HFFc6 (cell line): Measurements from ENCODE around the gene RAB11FIP3. TPM values are rescaled to one million over a fixed set of nuclear protein-coding genes. Genes with fewer than 3 reads are reported as not detected.

Source experiments
- DNase-seq: peaks from one replicate; pipeline ENCODE4 v3.0.0-alpha.2; 2018
- H3K27ac Mint-ChIP-seq: 2 replicates; pipeline ENCODE4 v1.8.0; 2020; ENCODE audit warnings: mild to moderate bottlenecking, mixed read lengths
- H3K27me3 Mint-ChIP-seq: 2 replicates; pipeline ENCODE4 v1.8.0; 2021; ENCODE audit warnings: mild to moderate bottlenecking, moderate library complexity, mixed read lengths; ENCODE audit not compliant: insufficient read depth
- H3K36me3 Mint-ChIP-seq: 2 replicates; pipeline ENCODE4 v1.8.0; 2021; ENCODE audit warnings: low read depth, mixed read lengths
- H3K4me1 Mint-ChIP-seq: 2 replicates; pipeline ENCODE4 v1.8.0; 2020; ENCODE audit warnings: low read depth, mixed read lengths
- H3K4me3 Mint-ChIP-seq: 2 replicates; pipeline ENCODE4 v1.8.0; 2020; ENCODE audit warnings: mild to moderate bottlenecking, moderate library complexity, mixed read lengths
- H3K9me3 Mint-ChIP-seq: 2 replicates; pipeline ENCODE4 v1.8.0; 2020; ENCODE audit warnings: mild to moderate bottlenecking, mixed read lengths
- CTCF ChIP-seq: fragments of 200-600 bp; sonication (generic); IDR thresholded peaks from 2 replicates; pipeline ENCODE4 v1.5.0; 2021; ENCODE audit warnings: antibody characterized with exemption, mild to moderate bottlenecking
- total RNA-seq, 6 experiments: library from RNA; stranded (reverse); fragmentation: NEBNext Ultra II Directional; extraction: Animal tissue kit (Norgen Biotek cat#: 25700); gene quantifications; 2 replicates in 1 of 6; 3 replicates in 5 of 6; pipeline ENCODE4 v1.2.3, GENCODE V29; 2021

RAB11FIP3 gene
- total RNA-seq, 6 experiments from 2014 or later = 30.3 to 36.9 (median 33.9) TPM

- H3K36me3 Mint-ChIP-seq = no peaks in the 10 kb centered on the region
- no peak for DNase-seq
- no peaks in the 10 kb centered on the region for H3K4me1 Mint-ChIP-seq
Observed at GRCh38 chr16:508884-509736, 83.7 kb downstream of the RAB11FIP3 start.

GRCh38 chr16:510066-510825 is 84.8 kb downstream of the RAB11FIP3 start:
- Mint-ChIP-seq H3K36me3 (no peaks in the 10 kb centered on the region; the same call in 1 of the 2 replicates), H3K4me1 (no peaks in the 10 kb centered on the region), H3K27me3 (no peaks in the 10 kb centered on the region; the same call in 1 of the 2 replicates), H3K9me3 (no peaks in the 10 kb centered on the region), H3K27ac (no peak overlapping the region), H3K4me3 (no peak overlapping the region)
- DNase-seq = no peak
- no peak for TF ChIP-seq CTCF

More at GRCh38 chr16:508884-509736, 83.7 kb downstream of the RAB11FIP3 start:
- no peaks in the 10 kb centered on the region for H3K9me3 Mint-ChIP-seq
- no peak for TF ChIP-seq CTCF
- H3K4me3 Mint-ChIP-seq = no peak overlapping the region
- H3K27ac Mint-ChIP-seq = no peak overlapping the region
- no peaks in the 10 kb centered on the region; the same call in 1 of the 2 replicates for H3K27me3 Mint-ChIP-seq

GRCh38 chr16:512802-513201 is 87.4 kb downstream of the RAB11FIP3 start:
- no peaks in the 10 kb centered on the region for H3K4me1 Mint-ChIP-seq
- DNase-seq = no peak
- H3K4me3 Mint-ChIP-seq = no peak overlapping the region
- TF ChIP-seq CTCF = no peak
- H3K36me3 Mint-ChIP-seq = no peaks in the 10 kb centered on the region; the same call in 1 of the 2 replicates
- no peaks in the 10 kb centered on the region for H3K9me3 Mint-ChIP-seq
- no peaks in the 10 kb centered on the region; the same call in 1 of the 2 replicates for H3K27me3 Mint-ChIP-seq
- no peak overlapping the region for H3K27ac Mint-ChIP-seq

DNA sequence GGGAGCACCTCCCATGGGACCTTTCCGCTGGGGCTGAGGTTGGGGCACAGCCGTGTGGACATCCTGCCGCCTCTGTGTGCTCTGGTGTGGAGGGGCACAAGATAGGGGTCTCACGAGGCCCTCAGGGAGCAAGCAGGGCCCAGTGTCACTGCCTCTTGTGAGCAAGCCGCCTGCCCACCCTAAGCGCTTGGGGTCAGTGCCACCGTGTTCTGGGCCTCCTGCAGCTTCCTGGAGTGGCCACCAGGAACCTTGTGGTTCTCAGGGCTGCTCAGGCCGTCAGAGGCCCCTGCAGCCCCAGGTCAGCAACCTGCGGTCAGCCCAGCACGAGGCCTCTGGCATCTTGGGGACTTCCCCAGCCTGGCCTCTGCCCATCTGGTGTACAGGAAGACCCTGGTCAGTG is 88.5 kb downstream of the RAB11FIP3 start:
- H3K4me3 Mint-ChIP-seq = no peak overlapping the region
- no peak overlapping the region for H3K27ac Mint-ChIP-seq
- peaks cover 2% of the 10 kb centered on the region for H3K27me3 Mint-ChIP-seq
- H3K36me3 Mint-ChIP-seq = no peaks in the 10 kb centered on the region; the same call in 1 of the 2 replicates
- DNase-seq = no peak
- no peaks in the 10 kb centered on the region for H3K4me1 Mint-ChIP-seq
- H3K9me3 Mint-ChIP-seq = no peaks in the 10 kb centered on the region
- TF ChIP-seq CTCF = no peak

DNA sequence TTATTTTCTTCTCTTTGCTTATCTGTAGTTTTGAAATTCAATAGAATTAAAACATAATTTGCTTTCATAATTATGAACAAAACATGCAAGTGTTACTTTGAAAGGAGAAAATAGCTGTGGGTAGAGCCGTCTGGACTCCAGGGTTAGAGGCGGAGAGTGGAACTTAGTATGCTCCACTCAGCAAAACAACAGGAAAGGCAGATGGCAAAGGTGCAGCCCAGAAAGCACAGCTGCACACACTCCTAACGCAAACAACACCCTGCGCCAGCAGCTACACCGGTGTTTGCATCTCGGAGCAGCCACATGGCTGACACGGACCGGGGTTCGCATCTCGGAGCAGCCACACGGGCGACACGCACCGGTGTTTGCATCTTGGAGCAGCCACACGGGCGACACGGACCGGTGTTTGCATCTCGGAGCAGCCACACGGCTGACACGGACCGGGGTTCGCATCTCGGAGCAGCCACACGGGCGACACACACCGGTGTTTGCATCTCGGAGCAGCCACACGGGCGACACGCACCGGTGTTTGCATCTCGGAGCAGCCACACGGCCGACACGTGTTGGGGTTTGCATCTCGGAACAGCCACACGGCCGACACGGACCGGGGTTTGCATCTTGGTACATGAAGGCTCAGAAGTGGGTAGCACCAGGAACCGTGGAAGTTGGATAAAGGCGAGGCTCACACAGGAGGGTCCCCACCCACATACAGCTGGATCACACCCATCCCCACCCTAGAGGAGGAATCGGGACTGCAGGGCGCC is 89.9 kb downstream of the RAB11FIP3 start:
- DNase-seq = no peak
- no peak for TF ChIP-seq CTCF
- Mint-ChIP-seq H3K4me1 (no peaks in the 10 kb centered on the region), H3K36me3 (no peaks in the 10 kb centered on the region; the same call in 1 of the 2 replicates), H3K4me3 (no peak overlapping the region), H3K27ac (no peak overlapping the region), H3K27me3 (peaks cover 2% of the 10 kb centered on the region), H3K9me3 (no peaks in the 10 kb centered on the region)
